Heart left ventricle (tissue), 13 donors: ENCODE results near the gene KDM1A.
"Not testable (repeated sequence)": the region's sequence is repeated elsewhere in the genome, so short reads cannot be mapped to it uniquely, and the experiment has no call there.

Experiments
- POLR2A ChIP-seq, 2 donors: fragments of 450-650 bp; IDR thresholded peaks; one replicate each; pipeline ENCODE4 v1.6.1; 2017; ENCODE audit warnings: antibody characterized with exemption in 2 of 2, mild to moderate bottlenecking in 2 of 2, moderate library complexity in 2 of 2
- TF ChIP-seq, protein P1 (sequence below), 12 donors: fragments of 200-600 bp; sonication (generic) in 4 of 12; IDR thresholded peaks; one replicate each; pipeline versions ENCODE4 v1.5.0 to v1.8.0; 2018 to 2022; ENCODE audit warnings: antibody characterized with exemption in 12 of 12, mild to moderate bottlenecking in 5 of 12
- donor health status: ischemic (EF 13 %, LVEDD 7.1; RV severe dilation, severe dysfunction).
- donor health status: DM: no; HTN: yes; CAD: no.
- donor health status: DM: no; HTN: no; CAD: no.
- donor health status: ischemic (EF 25% LVEDD 6.9; RV normal size, moderate dysfunction).
- donor health status: ischemic (EF 25% LVEDD 5.7; RV mildly dilated, moderate dysfunction).
- donor health status: ischemic (EF 35%, LVEDD 5.7; RV mildly dilated, moderate dysfunction).
- donor health status: nonischemic (EF 11% LVEDD 7.7; RV severe dilation, severe dysfunction).
- donor health status: DM: yes; HTN: yes; CAD: no.
- donor health status: PGD.
- donor health status: ischemic (EF 29% LVEDD 5.4; RV normal size, mild dysfunction).
- donor health status: nonischemic (EF 23%, LVEDD 6.1; RV moderate dilation, normal function).

DNA sequence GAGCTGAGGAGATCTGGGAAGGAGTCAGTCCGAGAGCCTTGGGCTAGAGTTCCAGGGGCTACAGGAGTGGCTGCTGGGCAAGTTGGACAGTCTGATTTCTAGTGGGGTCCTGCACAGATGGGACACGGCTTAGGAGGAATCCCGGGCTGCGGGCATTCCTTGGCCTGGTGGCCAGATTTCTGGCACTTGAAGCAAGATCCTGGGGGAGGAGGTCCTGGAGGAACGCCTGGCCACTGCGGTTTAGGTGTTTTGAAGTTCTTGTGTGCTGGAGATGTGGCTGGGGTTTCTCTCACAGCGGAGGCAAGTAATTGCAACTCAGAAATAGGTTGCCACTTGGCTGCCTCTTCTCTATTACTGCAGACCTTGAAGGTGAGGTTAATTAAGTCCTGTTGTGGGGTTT, 17.1 kb upstream of the KDM1A start:
- TF ChIP-seq, protein P1, sequence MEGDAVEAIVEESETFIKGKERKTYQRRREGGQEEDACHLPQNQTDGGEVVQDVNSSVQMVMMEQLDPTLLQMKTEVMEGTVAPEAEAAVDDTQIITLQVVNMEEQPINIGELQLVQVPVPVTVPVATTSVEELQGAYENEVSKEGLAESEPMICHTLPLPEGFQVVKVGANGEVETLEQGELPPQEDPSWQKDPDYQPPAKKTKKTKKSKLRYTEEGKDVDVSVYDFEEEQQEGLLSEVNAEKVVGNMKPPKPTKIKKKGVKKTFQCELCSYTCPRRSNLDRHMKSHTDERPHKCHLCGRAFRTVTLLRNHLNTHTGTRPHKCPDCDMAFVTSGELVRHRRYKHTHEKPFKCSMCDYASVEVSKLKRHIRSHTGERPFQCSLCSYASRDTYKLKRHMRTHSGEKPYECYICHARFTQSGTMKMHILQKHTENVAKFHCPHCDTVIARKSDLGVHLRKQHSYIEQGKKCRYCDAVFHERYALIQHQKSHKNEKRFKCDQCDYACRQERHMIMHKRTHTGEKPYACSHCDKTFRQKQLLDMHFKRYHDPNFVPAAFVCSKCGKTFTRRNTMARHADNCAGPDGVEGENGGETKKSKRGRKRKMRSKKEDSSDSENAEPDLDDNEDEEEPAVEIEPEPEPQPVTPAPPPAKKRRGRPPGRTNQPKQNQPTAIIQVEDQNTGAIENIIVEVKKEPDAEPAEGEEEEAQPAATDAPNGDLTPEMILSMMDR (IDR thresholded peaks at IDR 0.05), result not testable (repeated sequence)
- TF ChIP-seq POLR2A (IDR thresholded peaks at IDR 0.05), result not testable (repeated sequence)
